Upper lobe of left lung (tissue), 4 donors: ENCODE data around the gene VMAC.

Experiments used
- EP300 ChIP-seq, 4 donors: sonication (generic); formaldehyde crosslinking; IDR thresholded peaks; one replicate each; pipeline ENCODE4 v1.5.1; 2017; ENCODE audit warnings: antibody characterized with exemption in 4 of 4, control low read depth in 2 of 4
- POLR2A ChIP-seq, 4 donors: fragments of 450-650 bp; IDR thresholded peaks; one replicate each; pipeline ENCODE4 v1.5.1; 2016 to 2017; ENCODE audit warnings: antibody characterized with exemption in 4 of 4, mild to moderate bottlenecking in 2 of 4
- TF ChIP-seq, protein P1 (sequence below), 6 experiments: fragments of 450-650 bp in 4 of 6; fragments of 200-600 bp in 2 of 6; sonication (generic) in 2 of 6; IDR thresholded peaks; one replicate each; pipeline ENCODE4 v1.5.1; 2016 to 2019; ENCODE audit warnings: antibody characterized with exemption in 6 of 6

DNA sequence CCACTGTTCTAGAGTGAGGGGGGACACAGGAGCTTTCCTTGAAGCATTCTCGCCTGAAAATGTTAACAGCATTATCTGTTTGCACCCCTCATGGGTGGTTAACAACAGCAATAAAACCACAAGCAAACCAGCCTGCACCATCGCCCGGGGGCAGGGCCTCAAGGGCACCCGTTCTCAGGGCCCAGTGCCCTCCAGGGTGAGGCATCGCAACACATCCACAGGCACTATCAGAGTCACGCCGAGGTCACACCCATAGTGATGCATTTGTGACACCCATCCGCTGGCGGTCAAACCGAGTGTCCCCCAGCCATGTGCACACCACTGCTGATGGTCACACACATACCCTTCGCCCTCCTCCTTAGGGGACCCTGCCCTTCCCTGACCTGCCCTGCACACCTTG lies 38.9 kb upstream of the VMAC start:
- TF ChIP-seq, protein P1, sequence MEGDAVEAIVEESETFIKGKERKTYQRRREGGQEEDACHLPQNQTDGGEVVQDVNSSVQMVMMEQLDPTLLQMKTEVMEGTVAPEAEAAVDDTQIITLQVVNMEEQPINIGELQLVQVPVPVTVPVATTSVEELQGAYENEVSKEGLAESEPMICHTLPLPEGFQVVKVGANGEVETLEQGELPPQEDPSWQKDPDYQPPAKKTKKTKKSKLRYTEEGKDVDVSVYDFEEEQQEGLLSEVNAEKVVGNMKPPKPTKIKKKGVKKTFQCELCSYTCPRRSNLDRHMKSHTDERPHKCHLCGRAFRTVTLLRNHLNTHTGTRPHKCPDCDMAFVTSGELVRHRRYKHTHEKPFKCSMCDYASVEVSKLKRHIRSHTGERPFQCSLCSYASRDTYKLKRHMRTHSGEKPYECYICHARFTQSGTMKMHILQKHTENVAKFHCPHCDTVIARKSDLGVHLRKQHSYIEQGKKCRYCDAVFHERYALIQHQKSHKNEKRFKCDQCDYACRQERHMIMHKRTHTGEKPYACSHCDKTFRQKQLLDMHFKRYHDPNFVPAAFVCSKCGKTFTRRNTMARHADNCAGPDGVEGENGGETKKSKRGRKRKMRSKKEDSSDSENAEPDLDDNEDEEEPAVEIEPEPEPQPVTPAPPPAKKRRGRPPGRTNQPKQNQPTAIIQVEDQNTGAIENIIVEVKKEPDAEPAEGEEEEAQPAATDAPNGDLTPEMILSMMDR (IDR thresholded peaks at IDR 0.05) = no peak
- TF ChIP-seq POLR2A (IDR thresholded peaks at IDR 0.05) = no peak
- no peak for TF ChIP-seq EP300 (IDR thresholded peaks at IDR 0.05)
